OCI-LY1 (cell line): ENCODE data around the gene SYNGAP1.

Experiments used
- H2AFZ ChIP-seq: fragments of 200-600 bp; sonication (generic), shearing (Covaris generic); 2 replicates; pipeline ENCODE4 v1.6.0; 2014; ENCODE audit warnings: antibody characterized with exemption, mild to moderate bottlenecking, low read length
- H3F3A ChIP-seq: fragments of 200-600 bp; sonication (generic), shearing (Covaris generic); 2 replicates; pipeline ENCODE4 v1.6.0; 2014; ENCODE audit warnings: mild to moderate bottlenecking, antibody characterized with exemption, low read length, moderate library complexity; ENCODE audit not compliant: insufficient read depth
- H3K27ac ChIP-seq: fragments of 200-600 bp; sonication (generic); 2 replicates; pipeline ENCODE4 v1.5.1; 2014; ENCODE audit warnings: low read length, mixed run types, mild to moderate bottlenecking, low read depth; ENCODE audit not compliant: poor library complexity, severe bottlenecking
- H3K27me3 ChIP-seq: fragments of 200-600 bp; sonication (generic); 2 replicates; pipeline ENCODE4 v1.6.0; 2014; ENCODE audit warnings: antibody characterized with exemption, mild to moderate bottlenecking, low read length, moderate library complexity; ENCODE audit not compliant: insufficient read depth
- H3K36me3 ChIP-seq: fragments of 200-600 bp; sonication (generic); 2 replicates; pipeline ENCODE4 v1.6.1; 2014; ENCODE audit warnings: mild to moderate bottlenecking, antibody characterized with exemption, low read length, moderate library complexity, mixed read lengths; ENCODE audit not compliant: insufficient read depth
- H3K4me1 ChIP-seq: fragments of 200-600 bp; sonication (generic); 2 replicates; pipeline ENCODE4 v1.5.1; 2014; ENCODE audit warnings: mild to moderate bottlenecking, low read length, moderate library complexity; ENCODE audit not compliant: insufficient read depth, severe bottlenecking
- H3K4me2 ChIP-seq: fragments of 200-600 bp; sonication (generic), shearing (Covaris generic); 2 replicates; pipeline ENCODE4 v1.6.1; 2014; ENCODE audit warnings: low read length
- H3K4me3 ChIP-seq: fragments of 200-600 bp; sonication (generic); 2 replicates; pipeline ENCODE4 v1.5.1; 2014; ENCODE audit warnings: low read length, low read depth, mild to moderate bottlenecking, mixed read lengths; ENCODE audit not compliant: poor library complexity, severe bottlenecking
- H3K79me2 ChIP-seq: fragments of 200-600 bp; shearing (Covaris generic); 2 replicates; pipeline ENCODE4 v1.6.1; 2016; ENCODE audit warnings: mixed run types, low read length, mixed read lengths; ENCODE audit not compliant: insufficient read depth
- H3K9ac ChIP-seq: fragments of 200-600 bp; sonication (generic), shearing (Covaris generic); 2 replicates; pipeline ENCODE4 v1.6.1; 2014; ENCODE audit warnings: mild to moderate bottlenecking, low read length, mixed read lengths
- H3K9me2 ChIP-seq: fragments of 200-600 bp; sonication (generic), shearing (Covaris generic); 2 replicates; pipeline ENCODE4 v1.6.1; 2014; ENCODE audit warnings: low read depth, mild to moderate bottlenecking, low read length, mixed read lengths
- H3K9me3 ChIP-seq: fragments of 200-600 bp; shearing (Covaris generic); 2 replicates; pipeline ENCODE4 v1.6.1; 2014; ENCODE audit warnings: low read length, mixed read lengths
- H4K20me1 ChIP-seq: fragments of 200-600 bp; sonication (generic), shearing (Covaris generic); 2 replicates; pipeline ENCODE4 v1.6.0; 2016; ENCODE audit warnings: mild to moderate bottlenecking, low read length; ENCODE audit not compliant: insufficient read depth
- EZH2 ChIP-seq: fragments of 200-600 bp; sonication (generic), shearing (Covaris generic); IDR thresholded peaks from 2 replicates; pipeline ENCODE4 v1.8.0; 2017; ENCODE audit warnings: borderline replicate concordance, mixed run types, mild to moderate bottlenecking, antibody characterized with exemption, low read length, moderate library complexity, mixed read lengths
- TF ChIP-seq, protein P1 (sequence below): fragments of 200-600 bp; sonication (generic), shearing (Covaris generic); IDR thresholded peaks from 2 replicates; pipeline ENCODE4 v1.5.1; 2017; ENCODE audit warnings: mild to moderate bottlenecking, antibody characterized with exemption, low read length, moderate library complexity, mixed read lengths

SYNGAP1 gene

DNA sequence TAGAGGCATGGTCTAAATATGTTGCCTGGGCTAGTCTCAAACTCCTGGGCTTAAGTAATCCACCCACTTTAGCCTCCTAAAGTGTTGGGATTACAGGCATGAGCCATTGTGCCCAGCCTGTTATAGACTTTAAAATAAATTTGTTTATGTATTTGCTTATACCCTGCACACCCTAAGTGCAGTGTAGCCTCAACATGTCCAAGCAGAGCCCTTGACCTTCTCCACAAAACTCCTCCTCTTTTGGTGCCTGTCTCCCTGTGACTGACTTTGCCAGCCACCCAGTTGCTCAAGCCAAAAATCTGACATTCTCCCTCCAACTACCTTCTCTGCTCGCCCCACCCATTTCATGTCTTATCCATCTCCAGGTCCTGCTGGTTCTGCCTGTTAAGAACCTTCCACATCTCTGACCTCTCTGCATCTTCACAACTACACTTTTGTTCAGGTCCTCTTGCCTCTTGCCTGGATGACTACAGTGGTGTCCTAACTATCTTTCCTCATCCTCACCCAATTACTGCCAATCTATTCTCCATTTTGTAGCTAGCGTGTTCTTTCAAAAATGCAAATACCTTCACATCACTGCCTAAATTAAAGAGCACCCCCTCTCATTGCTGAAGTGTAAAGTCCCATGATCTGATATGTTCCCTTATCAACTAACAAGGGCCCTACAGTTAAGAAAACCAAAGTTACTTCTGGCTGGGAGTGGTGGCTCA is 39.4 kb upstream of the SYNGAP1 start:
- Histone ChIP-seq H3K4me3 (no peak overlapping the region), H2AFZ (no peak overlapping the region), H3K27me3 (no peaks in the 10 kb centered on the region), H3K4me1 (no peaks in the 10 kb centered on the region), H3K9me2 (no peaks in the 10 kb centered on the region), H3K4me2 (no peak overlapping the region), H4K20me1 (no peaks in the 10 kb centered on the region), H3K79me2 (no peaks in the 10 kb centered on the region), H3K9me3 (no peaks in the 10 kb centered on the region), H3K9ac (no peak overlapping the region), H3K36me3 (no peaks in the 10 kb centered on the region; the same call in 1 of the 2 replicates), H3F3A (no peaks in the 10 kb centered on the region), H3K27ac (no peak overlapping the region)
- TF ChIP-seq EZH2: no peak
- TF ChIP-seq, protein P1, sequence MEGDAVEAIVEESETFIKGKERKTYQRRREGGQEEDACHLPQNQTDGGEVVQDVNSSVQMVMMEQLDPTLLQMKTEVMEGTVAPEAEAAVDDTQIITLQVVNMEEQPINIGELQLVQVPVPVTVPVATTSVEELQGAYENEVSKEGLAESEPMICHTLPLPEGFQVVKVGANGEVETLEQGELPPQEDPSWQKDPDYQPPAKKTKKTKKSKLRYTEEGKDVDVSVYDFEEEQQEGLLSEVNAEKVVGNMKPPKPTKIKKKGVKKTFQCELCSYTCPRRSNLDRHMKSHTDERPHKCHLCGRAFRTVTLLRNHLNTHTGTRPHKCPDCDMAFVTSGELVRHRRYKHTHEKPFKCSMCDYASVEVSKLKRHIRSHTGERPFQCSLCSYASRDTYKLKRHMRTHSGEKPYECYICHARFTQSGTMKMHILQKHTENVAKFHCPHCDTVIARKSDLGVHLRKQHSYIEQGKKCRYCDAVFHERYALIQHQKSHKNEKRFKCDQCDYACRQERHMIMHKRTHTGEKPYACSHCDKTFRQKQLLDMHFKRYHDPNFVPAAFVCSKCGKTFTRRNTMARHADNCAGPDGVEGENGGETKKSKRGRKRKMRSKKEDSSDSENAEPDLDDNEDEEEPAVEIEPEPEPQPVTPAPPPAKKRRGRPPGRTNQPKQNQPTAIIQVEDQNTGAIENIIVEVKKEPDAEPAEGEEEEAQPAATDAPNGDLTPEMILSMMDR: no peak

DNA sequence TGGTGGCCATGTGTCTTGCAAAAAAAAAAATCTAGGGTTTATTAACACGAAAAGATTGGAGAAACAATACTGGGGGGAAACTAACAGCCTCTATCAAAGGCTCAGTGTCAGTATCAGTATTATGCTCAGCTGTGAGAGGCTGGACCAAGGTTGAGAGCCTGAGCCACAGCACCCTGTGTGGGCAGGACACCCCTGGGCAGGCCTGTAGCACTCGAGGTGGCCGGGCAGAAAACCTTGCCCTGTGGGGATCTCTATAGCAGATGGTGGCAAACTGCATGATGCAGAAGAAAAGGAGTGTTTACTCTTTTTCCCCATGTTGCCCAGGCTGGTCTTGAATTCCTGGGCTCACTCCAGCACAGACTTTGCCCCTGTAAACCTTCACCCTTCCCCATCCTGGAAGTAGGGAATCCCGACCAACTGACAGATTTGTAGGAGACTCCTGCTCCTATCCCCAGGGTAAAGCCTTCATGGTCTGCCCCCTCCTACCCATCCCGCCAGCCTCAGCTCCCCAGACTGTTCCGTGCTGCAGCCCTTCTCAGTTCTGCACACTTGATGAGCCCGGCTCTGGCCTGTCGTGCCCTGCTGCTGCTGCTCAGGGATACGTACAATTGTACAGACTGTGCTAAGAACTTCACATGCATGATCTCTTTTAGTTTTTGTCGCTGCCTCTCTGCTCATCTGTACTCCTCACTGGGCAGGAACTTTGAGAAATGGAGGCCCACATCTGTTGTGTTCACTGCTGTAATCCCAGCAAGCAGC is 36.3 kb upstream of the SYNGAP1 start:
- Histone ChIP-seq H3K27me3 (no peaks in the 10 kb centered on the region), H3K79me2 (no peaks in the 10 kb centered on the region), H3K9me3 (no peaks in the 10 kb centered on the region), H2AFZ (no peak overlapping the region), H3K9ac (no peak overlapping the region), H3K4me3 (no peak overlapping the region), H3K4me1 (no peaks in the 10 kb centered on the region), H3K27ac (no peak overlapping the region), H3F3A (no peaks in the 10 kb centered on the region), H3K9me2 (no peaks in the 10 kb centered on the region), H3K36me3 (no peaks in the 10 kb centered on the region), H3K4me2 (no peak overlapping the region), H4K20me1 (no peaks in the 10 kb centered on the region)
- TF ChIP-seq, protein P1: no peak
- no peak for TF ChIP-seq EZH2

DNA sequence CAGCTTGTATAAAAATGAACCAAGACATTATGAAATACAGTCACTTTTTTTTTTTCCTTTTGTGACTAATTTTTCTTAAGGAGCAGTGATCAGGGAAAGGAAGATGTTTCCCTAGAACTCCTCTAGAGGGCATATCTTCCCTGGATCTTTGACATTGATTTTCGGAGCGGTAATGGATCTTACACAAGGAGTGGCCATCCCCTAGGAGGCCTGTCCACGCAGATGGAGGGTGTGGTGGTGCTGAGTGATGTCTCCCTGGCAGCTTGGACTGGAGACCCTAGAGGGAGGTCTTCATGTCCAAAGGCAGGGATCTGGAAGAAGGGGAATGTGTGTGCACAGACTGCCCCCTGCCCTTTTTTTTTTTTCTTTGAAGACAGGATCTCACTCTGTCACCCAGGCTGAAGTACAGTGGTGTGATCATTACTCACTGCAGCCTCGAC is 35.3 kb upstream of the SYNGAP1 start:
- no peak overlapping the region for H2AFZ ChIP-seq
- H3K4me2 ChIP-seq: no peak overlapping the region

More for the DNA sequence above, 35.3 kb upstream of the SYNGAP1 start:
- Histone ChIP-seq H3K79me2 (no peaks in the 10 kb centered on the region), H3K36me3 (no peaks in the 10 kb centered on the region), H3K9me3 (no peaks in the 10 kb centered on the region), H4K20me1 (no peaks in the 10 kb centered on the region), H3K27ac (no peak overlapping the region), H3K27me3 (no peaks in the 10 kb centered on the region), H3K4me1 (no peaks in the 10 kb centered on the region), H3K9ac (no peak overlapping the region), H3F3A (no peaks in the 10 kb centered on the region), H3K4me3 (no peak overlapping the region), H3K9me2 (no peaks in the 10 kb centered on the region)
- no peak for TF ChIP-seq EZH2
- TF ChIP-seq, protein P1: no peak
